IMR-90 (cell line): ENCODE data around the gene CPNE2. TPM values are rescaled to one million over a fixed set of nuclear protein-coding genes. Genes with fewer than 3 reads are reported as not detected.

Experiments used
- ATAC-seq: fragments of 200-7000 bp; cut with Tn5 transposase; 2 replicates; pipeline ENCODE4 v1.9.1; 2020; ENCODE audit warnings: low read depth, mild to moderate bottlenecking, moderate library complexity
- BruUV-seq: library from RNA; stranded (reverse); fragments of 400-500 nt; replicated peaks from 2 replicates; lab custom pipeline; 2021; lab: Mats Ljungman, UMichigan
- CTCF ChIA-PET: fragments of 300-600 bp; formaldehyde crosslinking; extraction: SDS; loops from one replicate; lab custom pipeline; 2021; ENCODE audit warnings: antibody characterized with exemption; lab: Yijun Ruan, JAX
- POLR2A ChIA-PET: fragments of 300-600 bp; sonication (Branson Sonifier 250); formaldehyde crosslinking; loops from one replicate; lab custom pipeline; 2022; ENCODE audit warnings: antibody characterized with exemption; ENCODE audit not compliant: unreplicated experiment; lab: Charles Lee
- DNase-seq: peaks from one replicate; pipeline ENCODE4 v3.0.0; 2013
- H2AFZ ChIP-seq: replicated peaks from 2 replicates; pipeline ENCODE3; 2013; ENCODE audit warnings: low read length, mild to moderate bottlenecking; ENCODE audit not compliant: poor library complexity
- H2AK5ac ChIP-seq: 2 replicates; pipeline ENCODE4 v1.6.1; 2013; ENCODE audit warnings: low read depth, low read length, inconsistent platforms
- H2AK9ac ChIP-seq: replicated peaks from 2 replicates; pipeline ENCODE3; 2013; ENCODE audit warnings: mild to moderate bottlenecking, low read depth, low read length, moderate library complexity; ENCODE audit not compliant: poor library complexity
- H2BK120ac ChIP-seq: 2 replicates; pipeline ENCODE4 v1.6.1; 2013; ENCODE audit warnings: low read depth, low read length, inconsistent platforms
- H2BK15ac ChIP-seq: 3 replicates; pipeline ENCODE4 v1.6.1; 2013; ENCODE audit warnings: low read depth, low read length, inconsistent platforms
- H2BK20ac ChIP-seq: 2 replicates; pipeline ENCODE4 v1.6.1; 2013; ENCODE audit warnings: low read depth, mild to moderate bottlenecking, inconsistent platforms, low read length, moderate library complexity
- H2BK5ac ChIP-seq: 2 replicates; pipeline ENCODE4 v1.6.1; 2013; ENCODE audit warnings: mild to moderate bottlenecking, low read depth, low read length, inconsistent platforms; ENCODE audit not compliant: poor library complexity, severe bottlenecking
- H3K14ac ChIP-seq: replicated peaks from 2 replicates; pipeline ENCODE4 v1.6.1; 2013; ENCODE audit warnings: low read depth, low read length, inconsistent platforms
- H3K18ac ChIP-seq: 2 replicates; pipeline ENCODE4 v1.6.1; 2013; ENCODE audit warnings: low read depth, low read length, control low read depth
- H3K23ac ChIP-seq: 2 replicates; pipeline ENCODE4 v1.6.1; 2013; ENCODE audit warnings: low read depth, low read length, inconsistent platforms
- H3K27ac ChIP-seq: 2 replicates; pipeline ENCODE4 v1.5.1; 2013; ENCODE audit warnings: mild to moderate bottlenecking, control low read depth, low read length; ENCODE audit not compliant: insufficient read depth
- H3K27me3 ChIP-seq: 2 replicates; pipeline ENCODE4 v1.6.1; 2013; ENCODE audit warnings: low read length; ENCODE audit not compliant: control insufficient read depth, insufficient read depth
- H3K36me3 ChIP-seq: 2 replicates; pipeline ENCODE4 v1.6.1; 2013; ENCODE audit warnings: low read length, mixed read lengths; ENCODE audit not compliant: control insufficient read depth, insufficient read depth
- H3K4ac ChIP-seq: 2 replicates; pipeline ENCODE4 v1.6.1; 2013; ENCODE audit warnings: low read depth, low read length, inconsistent platforms
- H3K4me1 ChIP-seq: 2 replicates; pipeline ENCODE4 v1.6.1; 2013; ENCODE audit warnings: low read length, mixed read lengths; ENCODE audit not compliant: control insufficient read depth, insufficient read depth
- H3K4me2 ChIP-seq: 2 replicates; pipeline ENCODE4 v1.6.1; 2013; ENCODE audit warnings: low read depth, mild to moderate bottlenecking, control low read depth, low read length, moderate library complexity
- H3K4me3 ChIP-seq: 2 replicates; pipeline ENCODE4 v1.5.1; 2013; ENCODE audit warnings: low read depth, mild to moderate bottlenecking, control low read depth, low read length, moderate library complexity; ENCODE audit not compliant: insufficient read depth
- H3K56ac ChIP-seq: 2 replicates; pipeline ENCODE4 v1.6.1; 2013; ENCODE audit warnings: low read length, inconsistent platforms; ENCODE audit not compliant: insufficient read depth; ENCODE audit errors: extremely low read depth
- H3K79me1 ChIP-seq, 2 experiments: 2 replicates each; pipeline ENCODE4 v1.6.1; 2013; ENCODE audit warnings: low read length in 2 of 2, inconsistent platforms in 1 of 2, low read depth in 1 of 2
- H3K9ac ChIP-seq: 2 replicates; pipeline ENCODE4 v1.6.1; 2013; ENCODE audit warnings: low read depth, low read length, control low read depth
- H3K9me1 ChIP-seq: 2 replicates; pipeline ENCODE4 v1.6.1; 2013; ENCODE audit warnings: low read length, inconsistent platforms; ENCODE audit not compliant: insufficient read depth
- H3K9me3 ChIP-seq: 2 replicates; pipeline ENCODE4 v1.6.1; 2013; ENCODE audit warnings: low read length; ENCODE audit not compliant: control insufficient read depth, insufficient read depth
- H4K20me1 ChIP-seq: 2 replicates; pipeline ENCODE4 v1.6.1; 2013; ENCODE audit warnings: low read length, inconsistent platforms; ENCODE audit not compliant: insufficient read depth
- H4K5ac ChIP-seq: 2 replicates; pipeline ENCODE4 v1.6.1; 2013; ENCODE audit warnings: mild to moderate bottlenecking, low read depth, low read length, control low read depth
- H4K8ac ChIP-seq, 2 experiments: 2 replicates each; pipeline ENCODE4 v1.6.1; 2013; ENCODE audit warnings: low read depth in 2 of 2, low read length in 2 of 2, control low read depth in 1 of 2, inconsistent platforms in 1 of 2
- H4K91ac ChIP-seq: 2 replicates; pipeline ENCODE4 v1.6.1; 2013; ENCODE audit warnings: low read depth, low read length, inconsistent platforms; ENCODE audit not compliant: insufficient read depth
- RFX5 ChIP-seq: IDR thresholded peaks from 2 replicates; pipeline ENCODE4 v1.8.0; 2012; ENCODE audit warnings: low read depth, mild to moderate bottlenecking, low read length, moderate library complexity
- SMC3 ChIP-seq: fragments of 150-350 bp; IDR thresholded peaks from 2 replicates; pipeline ENCODE4 v1.6.1; 2016; ENCODE audit warnings: low read depth, mild to moderate bottlenecking, antibody characterized with exemption, low read length, moderate library complexity
- WGBS, 2 experiments: methylation state at CpG; one replicate each; pipeline versions ENCODE4 v1.1.5 to v1.1.7; 2013; ENCODE audit warnings: missing lambda C conversion rate in 2 of 2; ENCODE audit not compliant: insufficient read length in 1 of 2; ENCODE audit errors: extremely low coverage in 2 of 2; 5-methylcytosine and 5-hydroxymethylcytosine counted together
- dilution Hi-C: fragments of 300-500 bp; cut with HindIII; formaldehyde crosslinking; loops from one replicate; pipeline ENCODE4 v1.14.3; 2018; ENCODE audit warnings: low sequenced_read_pairs; ENCODE audit not compliant: unreplicated experiment
- in situ Hi-C: fragments of 300-500 bp; cut with MboI; formaldehyde crosslinking; loops from 3 replicates; pipeline ENCODE4 v1.14.3; 2019; ENCODE audit warnings: low sequenced_read_pairs, inconsistent platforms, mixed read lengths
- intact Hi-C: fragments of 100-400 bp; cut with micrococcal nuclease; formaldehyde crosslinking; loops from 2 replicates; pipeline ENCODE4 v1.10.0; 2022
- polyA plus RNA-seq, 3 experiments: library from polyadenylated mRNA; depleted of rRNA; stranded (reverse); fragments of >200 nt; gene quantifications; 2 replicates each; pipeline ENCODE4 v1.2.3, GENCODE V29; 2012; ENCODE audit warnings: low replicate concordance in 1 of 3
- total RNA-seq: library from RNA; depleted of rRNA; stranded (reverse); fragments of >200 nt; gene quantifications from 2 replicates; pipeline ENCODE4 v1.2.3, GENCODE V29; 2012

CPNE2 gene
- total and polyA plus RNA-seq, 2 of the 4 experiments (the other 2 are of a cell fraction), result 15.4 to 48.0 TPM

GRCh38 chr16:57126411-57126810, 34.0 kb downstream of the CPNE2 start:
- no peak overlapping the region for H2BK5ac ChIP-seq
- H3K9me1 ChIP-seq, result peaks cover 12% of the 10 kb centered on the region; the same call in 1 of the 2 replicates
- H3K27me3 ChIP-seq, result no peaks in the 10 kb centered on the region
- H3K27ac ChIP-seq, result no peak overlapping the region
- no peak overlapping the region for H3K9ac ChIP-seq
- dilution Hi-C loops (no loop called here), intact Hi-C loops (no loop called here), in situ Hi-C loops (no loop called here)
- no peak overlapping the region for H3K23ac ChIP-seq
- H3K14ac ChIP-seq, result no peak overlapping the region
- TF ChIP-seq SMC3, result no peak
- no peak for TF ChIP-seq RFX5
- H3K4me1 ChIP-seq, result no peaks in the 10 kb centered on the region
- ATAC-seq (no peak), DNase-seq (no peak)
- no peak overlapping the region for H2AK9ac ChIP-seq
- no TSS peak for BruUV-seq
- H4K8ac ChIP-seq, result no peak overlapping the region
- H3K4ac ChIP-seq, result no peak overlapping the region
- H2AK5ac ChIP-seq, result no peak overlapping the region
- ChIA-PET CTCF (no interaction called here), POLR2A (no interaction called here)
- H3K79me1 ChIP-seq, result no peaks in the 10 kb centered on the region
- peaks cover 4% of the 10 kb centered on the region; the same call in 1 of the 2 replicates for H3K36me3 ChIP-seq
- WGBS, 2 experiments, result 100% methylated on average over 1 of the region's 4 CpGs; no CpG with 5 or more reads in 1 of the 2 experiments
- no peak overlapping the region for H3K18ac ChIP-seq
- no peak overlapping the region for H3K4me2 ChIP-seq
- H2BK20ac ChIP-seq, result no peak overlapping the region
- no peaks in the 10 kb centered on the region for H3K9me3 ChIP-seq
- H4K91ac ChIP-seq, result no peak overlapping the region
- no peak overlapping the region for H2AFZ ChIP-seq
- H3K56ac ChIP-seq, result no peak overlapping the region
- H3K4me3 ChIP-seq, result no peak overlapping the region
- no peak overlapping the region for H2BK15ac ChIP-seq
- no peak overlapping the region for H4K5ac ChIP-seq
- H2BK120ac ChIP-seq, result no peak overlapping the region
- no peaks in the 10 kb centered on the region for H4K20me1 ChIP-seq
